K562 (cell line): Measurements from ENCODE around the gene VPS16. TPM values are rescaled to one million over a fixed set of nuclear protein-coding genes. Genes with fewer than 3 reads are reported as not detected.

Experiments used
- ATAC-seq: fragments of 200-7000 bp; cut with Tn5 transposase; 3 replicates; pipeline ENCODE4 v1.9.1; 2020; ENCODE audit warnings: moderate library complexity
- BruUV-seq: library from RNA; stranded (reverse); fragments of 400-500 nt; replicated peaks from 2 replicates; lab custom pipeline; 2021; lab: Mats Ljungman, UMichigan
- CTCF ChIA-PET: fragments of 300-600 bp; formaldehyde crosslinking; extraction: SDS; loops from one replicate; lab custom pipeline; 2021; ENCODE audit warnings: low intra/inter-chr PET ratio; lab: Yijun Ruan, JAX
- POLR2A ChIA-PET: fragments of 300-600, 350-650 bp; sonication (Branson Sonifier 250); formaldehyde crosslinking; extraction: SDS; loops from one replicate; lab custom pipeline; 2021; ENCODE audit warnings: antibody characterized with exemption, inconsistent platforms; lab: Yijun Ruan, JAX
- DNase-seq, 4 experiments: peaks; one replicate each; pipeline versions ENCODE4 v3.0.0 to v3.0.0-alpha.2; 2011 to 2018; ENCODE audit warnings: low spot score in 3 of 4, mixed read lengths in 3 of 4; ENCODE audit errors: extremely low read depth in 1 of 4
- FAIRE-seq: peaks from 2 replicates; lab custom pipeline; 2011; peaks lifted over from hg19 to GRCh38; lab: Jason Lieb, UNC
- H2AFZ ChIP-seq: 2 replicates; pipeline ENCODE4 v1.6.0; 2011; ENCODE audit warnings: low read depth, low read length, control low read depth, inconsistent platforms
- H3K27ac ChIP-seq: fragments of 200-600 bp; 3 replicates; pipeline ENCODE4 v1.8.0; 2011; ENCODE audit warnings: low read depth, mild to moderate bottlenecking, control low read depth, inconsistent platforms, low read length, moderate library complexity, mixed read lengths; ENCODE audit errors: extremely low read depth
- H3K27me3 ChIP-seq, 2 experiments: fragments of 300-600 bp in 1 of 2; 2 replicates in 1 of 2; 3 replicates in 1 of 2; pipeline versions ENCODE4 v1.6.0 to v1.8.0; 2011; ENCODE audit warnings: inconsistent platforms in 2 of 2, low read length in 2 of 2, mild to moderate bottlenecking in 1 of 2, mixed read lengths in 1 of 2, moderate library complexity in 1 of 2; ENCODE audit not compliant: control insufficient read depth in 2 of 2, insufficient read depth in 2 of 2
- H3K36me3 ChIP-seq: fragments of 300-600 bp; 3 replicates; pipeline ENCODE4 v1.8.0; 2011; ENCODE audit warnings: mild to moderate bottlenecking, low read length, inconsistent platforms; ENCODE audit not compliant: control insufficient read depth, insufficient read depth
- H3K4me1 ChIP-seq, 2 experiments: fragments of 200-600 bp in 1 of 2; replicated peaks in 1 of 2; 2 replicates in 1 of 2; 3 replicates in 1 of 2; pipeline versions ENCODE4 v1.5.1 to v1.8.0; 2011; ENCODE audit warnings: inconsistent platforms in 2 of 2, low read length in 2 of 2, mild to moderate bottlenecking in 1 of 2, mixed read lengths in 1 of 2, moderate library complexity in 1 of 2; ENCODE audit not compliant: control insufficient read depth in 2 of 2, insufficient read depth in 2 of 2
- H3K4me2 ChIP-seq: 2 replicates; pipeline ENCODE4 v1.6.1; 2011; ENCODE audit warnings: low read length, control low read depth, inconsistent platforms, mixed read lengths; ENCODE audit not compliant: insufficient read depth
- H3K4me3 ChIP-seq: fragments of 200-600 bp; sonication (generic), shearing (Covaris generic); 2 replicates; pipeline ENCODE4 v1.5.1; 2016; ENCODE audit warnings: control low read depth, inconsistent platforms
- H3K79me2 ChIP-seq: fragments of 200-600 bp; 3 replicates; pipeline ENCODE4 v1.8.0; 2011; ENCODE audit warnings: low read length, inconsistent platforms; ENCODE audit not compliant: control insufficient read depth, insufficient read depth
- H3K9ac ChIP-seq, 2 experiments: 2 replicates each; pipeline versions ENCODE4 v1.6.0 to v1.6.1; 2011; ENCODE audit warnings: low read depth in 2 of 2, low read length in 2 of 2, control low read depth in 1 of 2, inconsistent platforms in 1 of 2, mild to moderate bottlenecking in 1 of 2, mixed read lengths in 1 of 2; ENCODE audit not compliant: insufficient read depth in 1 of 2
- H3K9me1 ChIP-seq: one replicate; pipeline ENCODE4 v1.6.0; 2011; ENCODE audit warnings: inconsistent platforms, mild to moderate bottlenecking, low read length, moderate library complexity; ENCODE audit not compliant: control insufficient read depth, insufficient read depth
- H3K9me3 ChIP-seq: replicated peaks from 2 replicates; pipeline ENCODE4 v1.5.1; 2011; ENCODE audit warnings: low read depth, low read length, inconsistent platforms; ENCODE audit not compliant: control insufficient read depth, insufficient read depth
- H4K20me1 ChIP-seq: replicated peaks from 2 replicates; pipeline ENCODE4 v1.6.1; 2011; ENCODE audit warnings: low read length, inconsistent platforms, mixed read lengths; ENCODE audit not compliant: control insufficient read depth, insufficient read depth
- ASH1L ChIP-seq: fragments of 450-650 bp; IDR thresholded peaks from 2 replicates; pipeline ENCODE4 v1.6.1; 2018; ENCODE audit warnings: borderline replicate concordance, mild to moderate bottlenecking, low read depth; ENCODE audit not compliant: partially characterized antibody
- CREB1 ChIP-seq, 2 experiments: sonication (generic) in 1 of 2; formaldehyde crosslinking in 1 of 2; IDR thresholded peaks; 2 replicates each; pipeline versions ENCODE4 v1.6.1 to v1.8.0; 2012 to 2022; ENCODE audit warnings: inconsistent platforms in 1 of 2, mild to moderate bottlenecking in 1 of 2, missing genetic modification reagents in 1 of 2, moderate library complexity in 1 of 2
- E4F1 ChIP-seq: fragments of 250-450 bp; sonication (Bioruptor Pico); IDR thresholded peaks from 2 replicates; pipeline ENCODE4 v1.5.0; 2021; ENCODE audit warnings: mild to moderate bottlenecking, borderline replicate concordance
- EWSR1 ChIP-seq: fragments of 450-650 bp; IDR thresholded peaks from 2 replicates; pipeline ENCODE4 v1.6.1; 2018; ENCODE audit warnings: borderline replicate concordance, mild to moderate bottlenecking, low read depth, moderate library complexity; ENCODE audit not compliant: partially characterized antibody
- GTF2A2 ChIP-seq: IDR thresholded peaks from 2 replicates; pipeline ENCODE4 v1.6.1; 2016; ENCODE audit warnings: mild to moderate bottlenecking, missing genetic modification characterization, missing compliant biosample characterization
- HMGN3 ChIP-seq: IDR thresholded peaks from 2 replicates; pipeline ENCODE4 v1.6.1; 2011; ENCODE audit warnings: borderline replicate concordance, low read depth, mild to moderate bottlenecking, mixed read lengths, low read length; ENCODE audit not compliant: insufficient read length; ENCODE audit errors: extremely low read depth
- MCM5 ChIP-seq: fragments of 450-650 bp; IDR thresholded peaks from 2 replicates; pipeline ENCODE4 v1.6.1; 2016; ENCODE audit warnings: low read depth
- PTRF ChIP-seq: fragments of 450-650 bp; IDR thresholded peaks from 2 replicates; pipeline ENCODE4 v1.6.1; 2016; ENCODE audit warnings: mild to moderate bottlenecking, missing genetic modification characterization, missing compliant biosample characterization
- SMARCB1 ChIP-seq: IDR thresholded peaks from 2 replicates; pipeline ENCODE4 v1.6.1; 2011; ENCODE audit warnings: improper control_type of control experiment, low read depth; ENCODE audit not compliant: insufficient read length
- TBP ChIP-seq: optimal IDR thresholded peaks from 2 replicates; pipeline ENCODE3; 2011; ENCODE audit warnings: low read depth, low read length, improper control_type of control experiment
- WGBS: fragments of 100-300 bp; shearing (Covaris generic); methylation state at CpG from one replicate; pipeline ENCODE4 v1.1.6; 2016; ENCODE audit warnings: low coverage, mixed read lengths; ENCODE audit not compliant: insufficient coverage; ENCODE audit errors: missing lambda C conversion rate; 5-methylcytosine and 5-hydroxymethylcytosine counted together
- in situ Hi-C: fragments of 300-500 bp; cut with MboI; formaldehyde crosslinking; loops from 4 replicates; pipeline ENCODE4 v1.15.0; 2018; ENCODE audit warnings: inconsistent platforms, mixed read lengths
- intact Hi-C: fragments of 100-400 bp; cut with micrococcal nuclease; formaldehyde crosslinking; loops from 2 replicates; pipeline ENCODE4 v1.14.2; 2022
- polyA plus RNA-seq, 8 experiments: library from polyadenylated mRNA; depleted of rRNA in 4 of 8; stranded (reverse) in 5 of 8; unstranded in 3 of 8; fragments of >200 nt; fragmentation: Nextera tagmentation in 2 of 8; fragmentation: Illumina TruSeq in 1 of 8; extraction: Ambion mirVana in 2 of 8; extraction: Trizol in 1 of 8; gene quantifications; 2 replicates each; pipeline versions ENCODE4 v1.2.1 to v1.2.3, GENCODE V29; 2011 to 2014; ENCODE audit warnings: inconsistent platforms in 1 of 8, missing spikeins in 1 of 8
- total RNA-seq, 7 experiments: library from RNA; depleted of rRNA in 6 of 7; stranded (reverse); fragments of >200 nt in 6 of 7; fragmentation: Illumina TruSeq in 2 of 7; extraction: Trizol in 2 of 7; gene quantifications; 2 replicates each; pipeline versions ENCODE4 v1.2.1 to v1.2.3, GENCODE V29; 2011 to 2021; ENCODE audit warnings: low replicate concordance in 1 of 7
- TF ChIP-seq, protein P1 (sequence below): fragments of 250-450 bp; sonication (Bioruptor Pico); IDR thresholded peaks from 2 replicates; pipeline ENCODE4 v1.8.0; 2022; ENCODE audit warnings: inconsistent platforms
- TF ChIP-seq, protein P2 (sequence below): sonication (generic); formaldehyde crosslinking; IDR thresholded peaks from 2 replicates; pipeline ENCODE4 v1.8.1; 2023; ENCODE audit warnings: mild to moderate bottlenecking, missing genetic modification reagents, moderate library complexity

VPS16 gene
- total and polyA plus RNA-seq, 9 of the 15 experiments (the other 6 are each of a cell fraction or from before 2014, with no cell fraction given): 6.8 to 24.7 (median 14.0) TPM

- Histone ChIP-seq H3K79me2 (no peaks in the 10 kb centered on the region), H3K27ac (no peak overlapping the region), H3K4me3 (no peak overlapping the region), H2AFZ (no peak overlapping the region), H3K4me2 (no peak overlapping the region), H3K9me1 (no peaks in the 10 kb centered on the region), H3K9ac (no peak overlapping the region), H3K4me1 (peaks cover 2 to 15% of the 10 kb centered on the region in 2 experiments; a peak in 4 of 5 replicates), H3K36me3 (no peaks in the 10 kb centered on the region), H3K9me3 (no peaks in the 10 kb centered on the region), H4K20me1 (peaks cover 12% of the 10 kb centered on the region; the same call in 1 of the 2 replicates), H3K27me3 (peaks cover 15 to 53% of the 10 kb centered on the region in 2 experiments; a peak in 4 of 5 replicates)
- FAIRE-seq (no peak), DNase-seq (no peak), ATAC-seq (no peak)
- in situ Hi-C loops: no loop called here
- POLR2A ChIA-PET: no interaction called here
- TF ChIP-seq EWSR1: no peak
- TF ChIP-seq SMARCB1: no peak
- no peak for TF ChIP-seq ASH1L
- TF ChIP-seq, protein P1, sequence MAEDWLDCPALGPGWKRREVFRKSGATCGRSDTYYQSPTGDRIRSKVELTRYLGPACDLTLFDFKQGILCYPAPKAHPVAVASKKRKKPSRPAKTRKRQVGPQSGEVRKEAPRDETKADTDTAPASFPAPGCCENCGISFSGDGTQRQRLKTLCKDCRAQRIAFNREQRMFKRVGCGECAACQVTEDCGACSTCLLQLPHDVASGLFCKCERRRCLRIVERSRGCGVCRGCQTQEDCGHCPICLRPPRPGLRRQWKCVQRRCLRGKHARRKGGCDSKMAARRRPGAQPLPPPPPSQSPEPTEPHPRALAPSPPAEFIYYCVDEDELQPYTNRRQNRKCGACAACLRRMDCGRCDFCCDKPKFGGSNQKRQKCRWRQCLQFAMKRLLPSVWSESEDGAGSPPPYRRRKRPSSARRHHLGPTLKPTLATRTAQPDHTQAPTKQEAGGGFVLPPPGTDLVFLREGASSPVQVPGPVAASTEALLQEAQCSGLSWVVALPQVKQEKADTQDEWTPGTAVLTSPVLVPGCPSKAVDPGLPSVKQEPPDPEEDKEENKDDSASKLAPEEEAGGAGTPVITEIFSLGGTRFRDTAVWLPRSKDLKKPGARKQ (CRISPR knock-in tag): no peak
- no peak for TF ChIP-seq E4F1
- no peak for TF ChIP-seq TBP
- no peak for TF ChIP-seq HMGN3
- no peak for TF ChIP-seq CREB1 (IDR thresholded peaks at IDR 0.05)
- no peak for TF ChIP-seq CREB1 (CRISPR knock-in tag; IDR thresholded peaks at IDR 0.05)
- TF ChIP-seq, protein P2, sequence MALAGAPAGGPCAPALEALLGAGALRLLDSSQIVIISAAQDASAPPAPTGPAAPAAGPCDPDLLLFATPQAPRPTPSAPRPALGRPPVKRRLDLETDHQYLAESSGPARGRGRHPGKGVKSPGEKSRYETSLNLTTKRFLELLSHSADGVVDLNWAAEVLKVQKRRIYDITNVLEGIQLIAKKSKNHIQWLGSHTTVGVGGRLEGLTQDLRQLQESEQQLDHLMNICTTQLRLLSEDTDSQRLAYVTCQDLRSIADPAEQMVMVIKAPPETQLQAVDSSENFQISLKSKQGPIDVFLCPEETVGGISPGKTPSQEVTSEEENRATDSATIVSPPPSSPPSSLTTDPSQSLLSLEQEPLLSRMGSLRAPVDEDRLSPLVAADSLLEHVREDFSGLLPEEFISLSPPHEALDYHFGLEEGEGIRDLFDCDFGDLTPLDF (CRISPR knock-in tag): no peak
- no peak for TF ChIP-seq PTRF (tag)
- no peak for TF ChIP-seq MCM5
- no peak for TF ChIP-seq GTF2A2 (tag)
- WGBS: 5% methylated on average over 8 of the region's 23 CpGs
- intact Hi-C loops: no loop called here
- BruUV-seq: no TSS peak
- CTCF ChIA-PET: no interaction called here
These were observed 46.3 kb upstream of the VPS16 start for GRCh38 chr20:2794202-2794748.
